SH-SY5Y (cell line): ENCODE data around the gene CDCA5.

Experiments
- GATA2 ChIP-seq: IDR thresholded peaks from 2 replicates; pipeline ENCODE4 v1.6.1; 2011; ENCODE audit warnings: mild to moderate bottlenecking, low read depth, low read length
- GATA3 ChIP-seq: IDR thresholded peaks from 2 replicates; pipeline ENCODE4 v1.6.1; 2011; ENCODE audit warnings: low read depth, mild to moderate bottlenecking, low read length, moderate library complexity

CDCA5 gene

GRCh38 chr11:65113839-65114238 is 30.0 kb upstream of the CDCA5 start:
- TF ChIP-seq GATA2 (no peak), GATA3 (no peak)

- TF ChIP-seq GATA3 (no peak), GATA2 (no peak)
These were observed 29.5 kb upstream of the CDCA5 start for GRCh38 chr11:65113361-65113756.

GRCh38 chr11:65112546-65113360 is 28.9 kb upstream of the CDCA5 start:
- TF ChIP-seq GATA3 (no peak), GATA2 (no peak)

GRCh38 chr11:65111744-65112545 is 28.1 kb upstream of the CDCA5 start, which contains the start of gene TM7SF2:
TM7SF2 (plus strand) TSS chr11:65111872; CDS start chr11:65112016, 144 bp downstream.
- TF ChIP-seq GATA2 (no peak), GATA3 (no peak)

- TF ChIP-seq GATA2: no peak
These were observed 27.4 kb upstream of the CDCA5 start for GRCh38 chr11:65111159-65111743.

- TF ChIP-seq GATA2: no peak
These were observed 26.6 kb upstream of the CDCA5 start for GRCh38 chr11:65110354-65110861.

GRCh38 chr11:65109231-65110198 is 25.7 kb upstream of the CDCA5 start:
- no peak for TF ChIP-seq GATA2
- no peak for TF ChIP-seq GATA3

- TF ChIP-seq GATA2 (no peak), GATA3 (no peak)
These were observed 24.8 kb upstream of the CDCA5 start for GRCh38 chr11:65108469-65109123.

- TF ChIP-seq GATA3 (no peak), GATA2 (no peak)
These were observed 24.1 kb upstream of the CDCA5 start for GRCh38 chr11:65107751-65108468.

- TF ChIP-seq GATA3 (no peak), GATA2 (no peak)
These were observed 23.2 kb upstream of the CDCA5 start for GRCh38 chr11:65107078-65107477.

GRCh38 chr11:65104628-65105027 is 20.8 kb upstream of the CDCA5 start:
- TF ChIP-seq GATA3 (no peak), GATA2 (no peak)

GRCh38 chr11:65103476-65103875 is 19.6 kb upstream of the CDCA5 start:
- TF ChIP-seq GATA3 (no peak), GATA2 (no peak)

- TF ChIP-seq GATA3 (no peak), GATA2 (no peak)
These were observed 18.6 kb upstream of the CDCA5 start for GRCh38 chr11:65102142-65103095.
